Occipital lobe (tissue), 2 donors: ENCODE measurements around the gene LRRTM1. TPM values are rescaled to one million over a fixed set of nuclear protein-coding genes. Genes with fewer than 3 reads are reported as not detected.

Experiments used
- DNase-seq: peaks from one replicate; lab custom pipeline; 2025; lab: John Stamatoyannopoulos, UW
- total RNA-seq: library from RNA; depleted of rRNA; stranded (reverse); fragments of >200 nt; gene quantifications from one replicate; pipeline ENCODE4 v1.2.3, GENCODE V29; 2014

The LRRTM1 gene, protein sequence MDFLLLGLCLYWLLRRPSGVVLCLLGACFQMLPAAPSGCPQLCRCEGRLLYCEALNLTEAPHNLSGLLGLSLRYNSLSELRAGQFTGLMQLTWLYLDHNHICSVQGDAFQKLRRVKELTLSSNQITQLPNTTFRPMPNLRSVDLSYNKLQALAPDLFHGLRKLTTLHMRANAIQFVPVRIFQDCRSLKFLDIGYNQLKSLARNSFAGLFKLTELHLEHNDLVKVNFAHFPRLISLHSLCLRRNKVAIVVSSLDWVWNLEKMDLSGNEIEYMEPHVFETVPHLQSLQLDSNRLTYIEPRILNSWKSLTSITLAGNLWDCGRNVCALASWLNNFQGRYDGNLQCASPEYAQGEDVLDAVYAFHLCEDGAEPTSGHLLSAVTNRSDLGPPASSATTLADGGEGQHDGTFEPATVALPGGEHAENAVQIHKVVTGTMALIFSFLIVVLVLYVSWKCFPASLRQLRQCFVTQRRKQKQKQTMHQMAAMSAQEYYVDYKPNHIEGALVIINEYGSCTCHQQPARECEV
- total RNA-seq, result 11.9 TPM

DNA sequence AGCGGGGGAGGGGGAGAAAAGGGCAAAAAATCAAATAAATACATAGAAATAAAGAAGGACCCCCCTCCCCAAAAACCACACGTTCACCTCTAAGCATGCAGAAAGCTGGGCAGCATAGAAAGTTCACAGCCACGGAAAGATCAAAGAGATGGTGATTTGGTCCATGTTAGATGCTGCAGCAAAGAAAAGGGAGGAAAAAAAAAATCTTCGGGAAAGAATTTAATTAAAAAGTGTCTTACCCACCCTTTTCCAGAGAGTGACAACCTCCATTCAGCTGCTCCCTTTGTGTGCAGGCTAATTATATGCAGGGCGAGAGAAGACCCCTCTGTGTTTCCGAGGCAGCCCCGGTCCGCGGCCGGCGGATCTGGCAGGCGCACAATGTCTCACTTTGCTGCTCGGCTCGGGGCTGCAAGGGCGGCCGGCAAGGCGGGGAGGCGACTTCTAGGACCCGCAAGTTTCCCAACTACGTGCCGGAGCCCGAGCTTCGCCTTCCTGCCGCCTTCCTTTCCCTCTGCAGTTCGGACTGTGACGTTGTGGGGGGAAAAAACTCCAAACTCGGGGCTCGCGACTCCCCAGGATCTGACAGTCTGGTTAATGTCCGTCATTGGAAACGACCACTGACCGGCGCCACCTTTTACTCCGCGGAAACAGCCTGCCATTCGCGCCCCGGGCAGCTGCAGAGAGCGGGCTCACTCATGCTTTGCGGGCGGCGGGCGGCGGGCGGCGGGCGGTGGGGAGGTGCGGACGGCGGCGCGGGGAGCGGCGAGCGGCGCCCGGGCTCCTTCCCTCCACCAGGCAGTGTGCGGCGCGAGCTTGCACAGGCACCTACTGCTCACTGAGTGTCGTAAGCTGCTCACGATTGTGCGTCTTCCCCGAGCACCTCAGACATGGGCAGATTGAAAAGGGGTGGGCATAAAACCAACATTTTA, at the start of gene LRRTM1:
LRRTM1 (minus strand) TSS at position 844 of the 929 bp plus-strand sequence. CDS start 933 bp downstream, outside the sequence.
- peak; percentile 57 for DNase-seq

DNA sequence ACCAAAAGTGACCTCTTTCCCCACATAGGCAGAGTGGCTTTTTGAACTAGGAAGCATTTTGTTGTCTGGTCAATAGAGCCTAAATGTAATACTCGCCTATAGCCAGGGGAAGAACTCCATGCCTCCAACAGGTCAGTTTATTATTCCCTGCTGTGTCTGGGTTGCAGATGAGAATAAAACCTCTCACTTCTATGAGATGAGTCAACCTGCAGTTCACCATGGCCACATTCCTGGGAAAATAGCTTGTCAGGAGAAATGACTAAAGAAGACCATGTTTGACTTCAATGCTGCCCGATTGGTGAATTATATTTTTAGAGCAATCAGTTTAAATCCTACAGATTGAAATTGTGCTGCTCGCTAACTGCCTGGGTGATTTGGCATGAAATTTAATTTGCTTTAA, 46.7 kb upstream of the LRRTM1 start:
- no peak for DNase-seq

DNA sequence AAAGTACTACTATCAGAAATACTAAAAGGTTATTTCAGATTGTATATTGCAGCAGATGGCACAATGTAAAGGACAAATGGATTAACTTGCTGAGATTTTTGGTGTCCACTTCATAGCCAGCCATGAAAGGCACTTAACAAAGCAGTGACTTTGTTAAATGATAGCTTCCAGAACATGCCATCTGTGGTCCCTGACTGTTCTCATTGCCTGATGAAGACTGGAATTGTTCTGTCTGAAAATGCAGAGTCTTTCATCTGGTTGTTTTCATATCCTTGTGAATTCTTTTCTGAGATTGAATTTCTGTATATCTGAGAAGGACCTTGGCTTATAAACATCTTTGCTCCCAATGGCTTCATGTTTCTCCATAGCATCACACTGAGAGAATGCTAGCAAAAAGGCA, 44.4 kb upstream of the LRRTM1 start:
- DNase-seq, result no peak

DNA sequence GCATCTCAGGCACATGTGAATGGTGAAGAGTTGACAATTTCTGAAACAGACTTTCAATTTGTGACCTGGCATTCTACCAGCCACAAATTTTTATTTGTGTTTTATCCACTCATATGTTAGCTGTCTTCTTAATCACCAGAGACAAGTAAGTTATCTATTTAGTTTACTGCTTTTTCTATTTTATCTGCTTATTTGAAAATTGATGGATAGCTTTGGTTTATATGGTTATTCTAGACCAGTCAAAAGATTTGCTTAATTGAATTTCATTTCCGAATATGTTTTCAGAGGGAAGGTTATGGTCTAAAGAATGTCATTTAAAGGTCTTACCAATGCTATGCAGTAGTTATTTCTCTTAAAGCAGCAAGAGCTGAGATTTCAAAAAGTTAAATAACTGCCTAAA, 43.5 kb upstream of the LRRTM1 start:
- DNase-seq, result no peak

DNA sequence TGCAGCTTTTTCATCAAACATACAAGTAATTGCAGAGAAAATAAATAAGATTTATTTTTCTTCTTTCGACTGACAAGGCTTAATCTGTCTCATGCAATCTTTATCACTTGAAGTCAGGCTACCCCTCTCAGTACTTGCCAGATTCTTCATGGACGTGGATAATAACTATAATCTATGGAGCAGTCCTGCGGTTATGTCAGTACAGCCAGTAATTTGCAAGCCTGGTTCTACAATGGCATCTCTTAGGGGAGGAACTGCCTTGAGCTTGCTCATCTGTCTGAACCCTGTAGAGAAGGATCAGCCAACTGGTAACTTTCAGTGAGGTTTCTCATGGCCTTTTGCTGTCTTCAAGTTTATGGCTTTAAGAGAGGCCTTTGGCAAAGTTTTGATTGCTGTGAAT, 35.5 kb upstream of the LRRTM1 start:
- no peak for DNase-seq

DNA sequence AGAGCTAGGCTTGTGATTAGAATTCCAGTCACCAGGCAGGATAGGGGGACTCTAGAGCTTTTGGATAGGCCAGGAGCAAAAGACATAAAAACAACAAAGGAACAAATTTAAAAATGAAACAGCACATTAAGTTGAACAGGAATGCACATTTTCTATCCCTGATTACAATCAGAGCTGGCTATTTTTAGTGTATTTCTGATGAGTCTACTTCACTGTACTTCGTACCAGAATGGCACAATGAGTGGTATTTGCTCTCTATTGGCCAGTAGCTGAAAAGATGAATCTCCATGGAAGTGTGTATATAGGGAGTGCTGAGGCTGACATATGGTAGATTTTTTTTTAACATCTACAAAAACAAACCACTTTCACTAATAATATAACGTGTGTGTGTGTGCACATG, 34.2 kb upstream of the LRRTM1 start:
- no peak for DNase-seq

DNA sequence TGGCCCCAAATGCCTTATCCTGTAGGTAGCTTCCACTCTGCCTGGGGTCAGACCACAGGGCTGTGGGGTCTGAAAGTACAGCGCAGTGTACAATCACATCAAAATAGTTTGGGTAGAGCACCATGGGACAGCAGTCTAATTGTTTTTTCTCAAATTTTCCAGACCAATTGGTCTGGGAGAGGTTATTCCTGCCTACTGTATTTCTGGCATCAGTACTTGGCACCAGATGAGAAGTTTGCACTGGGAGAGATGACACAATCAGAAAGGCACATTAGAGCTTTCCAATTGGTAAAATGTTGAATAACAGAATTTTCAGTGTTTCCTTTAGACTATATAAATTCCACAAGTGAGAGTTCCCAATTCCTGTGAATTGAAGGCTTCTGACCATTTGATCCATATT, 30.9 kb upstream of the LRRTM1 start:
- DNase-seq, result no peak

DNA sequence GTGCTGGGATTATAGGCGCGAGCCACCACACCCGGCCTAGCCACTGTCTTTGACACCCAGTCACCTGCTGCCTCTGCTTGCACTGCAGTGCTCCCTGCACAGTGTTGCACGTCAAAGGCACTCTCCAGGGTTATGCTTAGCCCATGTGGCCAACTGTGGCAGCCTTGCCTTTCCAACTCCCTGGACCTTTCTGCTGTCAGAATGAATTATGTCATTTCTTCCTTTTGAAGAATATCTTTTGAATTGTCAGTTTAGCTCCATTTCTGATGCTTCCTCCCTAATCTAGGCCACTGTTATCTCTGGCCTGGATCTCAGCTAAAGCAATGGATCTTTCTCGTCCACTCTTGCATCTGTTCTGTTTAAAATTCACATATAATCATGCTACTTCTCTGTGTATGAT, 29.3 kb upstream of the LRRTM1 start:
- DNase-seq, result no peak

DNA sequence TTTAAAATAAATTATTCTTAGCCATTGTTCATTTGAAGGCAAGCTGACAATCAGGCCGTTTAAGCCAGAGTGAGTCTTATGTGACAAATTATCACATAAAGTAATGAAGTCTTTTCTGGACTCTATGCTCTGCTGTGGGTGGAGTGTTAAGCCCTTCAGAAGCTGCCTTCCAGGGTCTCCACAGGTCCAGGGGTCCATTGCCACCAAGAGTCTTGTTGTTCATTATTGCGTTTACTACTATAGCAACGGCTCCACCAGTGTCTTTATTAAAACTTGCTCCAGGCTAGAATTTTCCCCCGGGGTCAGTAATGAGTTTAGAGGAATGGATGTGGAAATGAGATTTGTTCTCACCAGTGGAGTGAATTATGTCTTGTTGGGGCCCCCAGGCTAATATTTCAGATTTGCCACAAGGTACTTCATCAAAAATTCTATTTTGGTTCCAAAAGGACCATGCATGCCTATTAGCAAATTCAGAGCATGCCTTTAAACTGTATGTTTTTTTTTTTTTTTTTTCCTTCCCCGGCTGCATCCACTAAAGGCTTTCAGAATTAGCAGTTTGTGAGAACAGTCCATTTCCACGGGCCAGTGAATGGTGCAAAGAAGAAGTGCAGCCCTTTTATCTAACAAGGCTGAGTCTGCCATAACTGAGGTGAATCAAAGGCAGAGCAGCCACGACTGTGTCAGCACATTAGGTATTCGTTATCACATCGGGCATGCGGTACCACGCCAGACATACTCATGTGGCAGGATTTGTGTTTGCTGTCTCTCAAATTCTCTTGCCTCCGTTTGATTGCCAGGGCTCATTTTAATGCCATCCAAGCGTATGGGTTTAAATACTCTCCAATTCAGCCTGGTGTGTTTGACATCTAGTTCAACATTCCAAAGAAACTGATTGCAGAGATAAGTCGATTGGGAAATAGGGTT, 26.2 kb upstream of the LRRTM1 start:
- DNase-seq, result no peak

DNA sequence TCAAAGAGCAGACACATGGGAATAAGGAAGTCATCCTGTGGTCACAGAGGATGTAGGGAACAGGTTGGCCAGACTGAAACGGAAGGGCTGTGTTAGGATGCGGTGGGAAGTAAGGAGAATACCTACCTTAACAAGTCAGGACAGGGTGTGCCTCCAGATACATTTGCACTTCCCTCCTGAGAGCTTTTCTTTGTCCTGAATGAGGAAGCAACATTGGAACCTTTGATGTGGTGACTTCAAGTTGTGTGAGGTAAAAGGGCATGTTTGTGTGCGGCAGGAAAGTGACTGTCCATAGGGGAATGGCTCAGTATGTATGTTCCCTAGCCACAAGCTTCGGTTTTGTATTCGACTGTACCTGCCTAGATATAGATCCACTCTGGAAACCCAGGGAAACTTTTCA, 24.9 kb upstream of the LRRTM1 start:
- DNase-seq, result no peak

DNA sequence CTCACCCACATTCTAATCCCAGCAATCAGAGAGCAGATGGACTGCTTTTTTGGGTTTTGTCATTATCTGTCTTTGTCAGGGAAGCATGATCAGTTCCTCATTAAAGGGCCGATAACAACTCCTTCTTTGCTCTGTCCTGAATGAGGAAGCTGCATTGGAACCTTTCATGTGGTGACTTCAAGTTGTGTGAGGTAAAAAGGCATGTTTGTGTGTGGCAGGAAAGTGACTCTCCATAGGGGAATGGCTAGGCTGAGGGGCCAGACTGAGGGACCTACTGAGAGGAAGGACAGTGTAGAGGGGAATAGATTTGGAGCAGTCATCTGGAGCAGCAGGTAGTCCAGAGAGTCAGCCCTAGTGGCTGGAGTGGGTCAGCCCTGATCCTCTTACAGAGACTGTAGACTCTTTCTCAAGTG, 23.6 kb upstream of the LRRTM1 start:
- DNase-seq, result no peak

DNA sequence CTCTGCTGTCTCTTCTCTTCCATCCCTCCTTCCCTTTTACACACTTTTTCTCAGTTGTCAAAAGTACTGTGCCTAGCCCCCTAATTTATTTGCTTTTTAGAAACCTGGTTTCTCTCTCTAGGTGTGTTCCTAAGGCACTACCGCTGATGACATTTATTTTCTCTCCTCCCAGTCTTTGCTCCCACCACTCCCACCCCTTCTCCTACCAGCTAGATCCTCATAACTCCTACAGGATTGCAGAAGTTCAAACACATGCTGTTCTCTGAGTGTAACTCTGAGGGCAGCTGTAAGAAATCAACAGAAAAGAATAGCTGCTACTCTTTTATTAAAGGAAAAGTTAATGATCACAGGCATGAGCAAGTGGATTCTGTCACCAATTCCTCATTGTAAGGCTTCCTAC, 22.3 kb upstream of the LRRTM1 start:
- no peak for DNase-seq

DNA sequence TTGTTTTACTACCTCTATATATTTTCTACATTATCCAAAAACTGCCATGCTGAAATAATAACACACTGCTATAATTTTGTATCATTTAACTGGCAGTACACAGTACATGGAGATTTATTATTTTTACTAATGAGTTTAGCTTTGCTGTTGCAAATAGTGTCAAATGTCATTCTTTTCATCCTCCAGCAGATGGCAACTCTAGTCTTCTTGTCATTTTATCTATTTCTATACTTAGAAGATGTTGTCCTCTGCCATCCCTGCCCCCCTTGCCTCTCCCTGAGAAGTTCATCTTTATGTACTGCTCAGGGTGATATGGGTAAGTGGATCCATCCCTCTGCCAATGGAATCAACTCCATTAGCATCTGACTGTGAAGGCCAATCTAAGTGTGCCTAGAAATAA, 21.7 kb upstream of the LRRTM1 start:
- DNase-seq, result no peak

DNA sequence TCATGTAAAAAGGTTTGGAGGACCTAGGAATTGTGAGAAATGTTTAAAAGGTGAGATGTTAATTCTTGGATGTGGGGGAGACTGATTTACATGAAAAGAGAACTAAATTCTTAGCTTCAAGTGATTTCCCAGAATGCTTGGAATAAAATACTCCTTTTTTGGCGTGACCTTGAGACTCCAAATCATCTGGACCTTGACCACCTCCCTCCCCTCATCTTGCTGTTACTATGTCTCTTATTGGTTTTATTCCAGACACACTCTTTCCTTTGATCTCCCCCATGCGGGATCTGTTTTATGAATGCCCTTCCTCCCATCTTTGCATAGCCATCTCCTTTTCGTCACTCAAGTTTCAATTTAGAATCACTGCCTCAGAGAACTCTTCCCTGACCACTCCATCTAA, 20.0 kb upstream of the LRRTM1 start:
- no peak for DNase-seq

DNA sequence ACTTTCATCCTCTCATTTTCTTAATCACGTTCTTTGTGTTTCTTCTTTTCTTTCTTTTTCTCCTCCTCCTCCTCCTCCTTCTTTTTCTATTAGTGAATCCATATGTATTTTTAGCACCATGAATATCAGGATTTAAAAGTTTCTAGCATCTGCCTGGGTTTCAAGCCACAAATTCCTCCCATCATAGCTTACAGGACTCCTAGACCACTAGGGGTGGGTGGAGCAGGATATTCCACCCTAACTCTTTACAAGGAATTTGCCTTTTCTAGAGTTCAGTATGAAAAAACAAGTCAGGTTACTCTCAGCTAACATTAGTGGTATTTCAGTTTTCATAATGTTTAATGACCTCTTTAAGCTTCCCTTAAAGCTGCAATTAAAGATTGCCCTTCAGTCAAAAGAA, 19.1 kb upstream of the LRRTM1 start:
- DNase-seq, result no peak

DNA sequence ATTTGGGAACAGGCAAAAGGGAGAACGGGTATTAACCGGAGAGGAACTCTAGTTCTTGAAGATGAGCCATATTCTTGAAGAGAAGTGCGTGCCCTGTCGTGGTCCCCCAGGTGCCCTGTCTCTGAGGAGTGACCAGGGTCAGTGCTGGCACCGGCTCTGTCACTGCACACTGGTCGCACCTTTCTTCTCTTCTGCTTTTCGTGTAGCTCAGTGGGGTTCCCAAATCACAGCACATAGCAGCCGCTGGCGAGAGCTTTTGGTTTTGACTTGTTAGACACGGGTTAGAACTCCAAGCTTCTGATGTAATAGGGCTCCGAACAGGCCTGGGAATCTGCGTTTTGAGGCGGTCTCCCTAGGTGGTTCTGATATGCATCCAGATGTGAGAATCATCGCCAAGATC, 18.4 kb upstream of the LRRTM1 start:
- no peak for DNase-seq

DNA sequence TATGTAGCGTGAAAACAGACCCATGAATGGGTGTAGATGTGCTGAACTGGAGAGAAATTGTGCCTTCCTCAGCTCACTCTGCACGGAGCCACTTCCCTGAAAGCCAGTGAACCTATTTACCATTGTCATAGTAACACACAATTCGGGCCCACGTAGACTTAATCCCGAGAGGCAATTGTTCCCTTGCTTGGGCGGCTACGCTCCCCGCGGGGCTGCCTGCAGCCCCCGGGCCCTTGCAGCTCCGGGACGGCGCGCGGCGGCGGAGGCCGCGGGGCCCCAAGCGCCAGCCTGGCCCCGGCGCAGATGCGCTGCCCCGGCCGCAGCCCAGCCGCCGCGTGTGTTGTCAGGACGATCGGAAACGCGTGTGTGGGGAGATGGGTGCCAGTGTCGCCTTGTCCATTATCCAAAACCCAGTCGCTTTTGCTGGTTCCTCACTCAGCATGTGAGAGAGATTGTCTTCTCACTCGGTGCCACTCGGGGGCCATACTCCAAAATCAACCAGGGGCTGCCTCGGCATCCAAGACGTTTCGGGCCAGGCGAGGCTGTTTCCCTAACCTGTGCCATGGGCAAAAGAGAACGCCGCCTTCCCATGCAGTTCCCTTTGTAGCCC, 17.9 kb upstream of the LRRTM1 start:
- no peak for DNase-seq

DNA sequence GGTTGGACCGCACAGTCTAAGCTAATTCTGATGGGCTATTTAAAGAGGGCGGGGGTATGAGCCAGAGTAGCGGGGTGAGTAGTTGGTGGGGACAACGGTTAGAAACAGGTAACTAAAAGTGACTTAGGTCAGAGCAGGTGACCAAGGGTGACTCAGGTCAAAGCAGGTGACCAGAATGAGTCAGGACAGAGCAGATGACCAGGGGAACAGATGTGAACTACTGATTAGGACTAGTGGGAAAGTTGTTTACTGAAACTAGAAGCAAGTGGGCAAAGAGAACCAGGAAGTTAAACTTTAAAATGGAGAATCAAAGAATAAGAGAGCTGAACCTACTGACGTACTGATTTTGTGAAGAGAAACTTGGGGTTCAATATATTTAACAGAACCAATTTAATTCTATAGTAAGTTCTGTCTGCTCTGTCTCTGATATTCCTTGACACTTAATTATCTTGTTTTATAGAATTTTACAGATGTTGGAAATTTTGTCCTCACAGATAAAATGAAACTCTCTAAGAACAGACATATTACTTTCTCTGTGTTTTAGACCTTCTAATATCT, 7.8 kb upstream of the LRRTM1 start:
- DNase-seq, result no peak

DNA sequence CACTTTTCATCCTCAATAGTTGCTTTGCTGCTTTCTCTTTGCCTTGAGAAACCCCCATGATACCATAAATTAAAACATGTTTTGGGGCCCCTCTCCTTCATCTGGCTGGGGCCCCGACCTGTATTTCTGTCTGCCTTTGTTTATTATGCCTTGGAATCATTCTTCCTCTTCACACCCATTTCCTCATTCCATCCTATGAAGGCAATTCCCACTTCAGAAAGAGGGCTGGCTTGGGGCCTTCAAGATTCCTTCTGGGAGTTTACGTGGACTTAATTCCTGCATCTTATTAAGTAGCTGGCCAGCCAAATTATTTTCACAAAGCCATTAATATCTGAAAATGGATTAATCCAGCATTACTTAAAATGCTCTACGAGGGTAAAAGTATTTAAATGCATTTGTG, 6.8 kb upstream of the LRRTM1 start:
- no peak for DNase-seq
